D721Med (cell line): ENCODE measurements around the gene FANCC.
A peak's percentile ranks its signal among the peaks of the same experiment; 100 is the strongest.

Experiments
- DNase-seq: peaks from one replicate; pipeline ENCODE4 v3.0.0; 2011; ENCODE audit warnings: low spot score; ENCODE audit not compliant: insufficient read length
- FAIRE-seq: peaks from 2 replicates; lab custom pipeline; 2011; peaks lifted over from hg19 to GRCh38; lab: Jason Lieb, UNC
- TF ChIP-seq, protein P1 (sequence below): IDR thresholded peaks from 2 replicates; pipeline ENCODE4 v1.5.1; 2012; ENCODE audit warnings: mild to moderate bottlenecking, control low read depth; ENCODE audit not compliant: insufficient read depth; ENCODE audit errors: missing control alignments

FANCC gene

DNA sequence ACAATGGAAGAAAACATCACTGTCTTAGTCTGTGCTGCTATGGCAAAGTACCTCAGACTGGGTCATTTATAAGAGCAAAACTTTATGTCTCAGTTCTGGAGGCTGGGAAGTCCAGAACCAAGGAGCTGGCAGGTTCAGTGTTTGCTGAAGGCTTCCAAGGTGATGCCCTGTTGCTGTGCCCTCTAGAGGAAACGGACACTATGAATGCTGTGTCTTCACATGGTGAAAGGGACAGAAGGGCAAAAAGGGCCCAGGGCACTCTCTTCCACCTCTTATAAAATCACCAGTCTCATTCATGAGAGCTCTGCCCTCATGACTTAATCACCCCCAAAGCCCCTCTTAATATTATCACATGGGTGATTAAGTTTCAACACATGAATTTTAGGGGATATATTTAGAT, 143.5 kb downstream of the FANCC start:
- FAIRE-seq (no peak), DNase-seq (no peak)
- TF ChIP-seq, protein P1, sequence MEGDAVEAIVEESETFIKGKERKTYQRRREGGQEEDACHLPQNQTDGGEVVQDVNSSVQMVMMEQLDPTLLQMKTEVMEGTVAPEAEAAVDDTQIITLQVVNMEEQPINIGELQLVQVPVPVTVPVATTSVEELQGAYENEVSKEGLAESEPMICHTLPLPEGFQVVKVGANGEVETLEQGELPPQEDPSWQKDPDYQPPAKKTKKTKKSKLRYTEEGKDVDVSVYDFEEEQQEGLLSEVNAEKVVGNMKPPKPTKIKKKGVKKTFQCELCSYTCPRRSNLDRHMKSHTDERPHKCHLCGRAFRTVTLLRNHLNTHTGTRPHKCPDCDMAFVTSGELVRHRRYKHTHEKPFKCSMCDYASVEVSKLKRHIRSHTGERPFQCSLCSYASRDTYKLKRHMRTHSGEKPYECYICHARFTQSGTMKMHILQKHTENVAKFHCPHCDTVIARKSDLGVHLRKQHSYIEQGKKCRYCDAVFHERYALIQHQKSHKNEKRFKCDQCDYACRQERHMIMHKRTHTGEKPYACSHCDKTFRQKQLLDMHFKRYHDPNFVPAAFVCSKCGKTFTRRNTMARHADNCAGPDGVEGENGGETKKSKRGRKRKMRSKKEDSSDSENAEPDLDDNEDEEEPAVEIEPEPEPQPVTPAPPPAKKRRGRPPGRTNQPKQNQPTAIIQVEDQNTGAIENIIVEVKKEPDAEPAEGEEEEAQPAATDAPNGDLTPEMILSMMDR = no peak

- TF ChIP-seq, protein P1 = no peak
- FAIRE-seq = no peak
- no peak for DNase-seq
These were observed 145.9 kb downstream of the FANCC start for GRCh38 chr9:95171596-95171995.

DNA sequence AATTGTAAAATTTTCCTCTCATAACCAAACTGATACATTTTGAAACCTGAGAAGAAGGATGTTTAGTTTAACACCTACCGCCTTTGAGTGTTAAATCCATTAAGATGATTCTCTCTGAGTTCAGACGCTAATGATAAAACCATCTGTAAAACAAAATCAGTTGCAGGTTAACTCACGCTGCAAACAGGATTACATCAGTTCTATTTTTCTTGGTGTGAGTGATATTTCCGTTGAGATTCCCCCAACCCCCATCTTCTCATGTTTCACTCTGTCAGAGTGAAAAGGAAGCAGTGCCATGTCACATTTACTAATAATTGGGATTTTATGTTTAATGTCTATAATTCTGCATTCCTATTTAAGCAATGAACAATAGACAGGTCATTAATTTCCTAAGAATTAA, 146.5 kb downstream of the FANCC start:
- DNase-seq = no peak
- FAIRE-seq = peak; percentile 6
- TF ChIP-seq, protein P1 = no peak

GRCh38 chr9:95167998-95168397, 149.5 kb downstream of the FANCC start:
- peak; percentile 11 for FAIRE-seq
- DNase-seq = no peak
- TF ChIP-seq, protein P1 = peak; percentile 49

GRCh38 chr9:95165004-95165403, 152.5 kb downstream of the FANCC start:
- FAIRE-seq = no peak
- TF ChIP-seq, protein P1 = no peak

DNA sequence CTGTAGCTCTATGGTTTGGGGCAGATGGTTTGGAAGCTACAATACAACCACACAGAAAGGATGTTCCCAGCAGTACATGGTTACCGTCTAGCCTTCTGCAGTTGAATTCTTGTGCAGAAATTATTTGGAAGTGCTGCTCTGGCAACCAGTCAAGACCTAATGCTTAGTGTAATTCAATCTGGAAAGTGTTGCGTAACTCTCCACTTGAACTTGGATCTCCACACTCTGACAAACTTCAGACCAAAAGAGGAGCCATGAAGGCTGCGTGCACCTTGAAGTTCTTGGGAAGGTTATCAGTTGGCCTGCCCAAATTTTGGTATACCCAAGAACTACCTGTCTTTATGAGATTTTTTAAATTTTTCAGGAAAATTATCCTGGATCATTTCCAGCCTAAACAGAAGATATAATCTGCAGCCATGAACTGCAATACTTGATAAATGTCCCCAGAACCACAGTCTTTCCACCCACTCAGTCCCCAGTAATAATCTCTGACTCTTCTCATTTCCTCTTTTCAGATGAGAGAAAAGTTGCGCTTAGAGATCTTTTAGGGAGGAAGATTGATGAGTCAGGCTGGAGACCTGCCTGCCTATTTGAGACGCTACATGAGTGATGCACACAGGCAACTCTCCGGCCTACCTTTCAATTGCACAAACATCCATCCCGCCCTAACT, 159.9 kb downstream of the FANCC start:
- FAIRE-seq (no peak), DNase-seq (no peak)
- TF ChIP-seq, protein P1 = no peak

More at GRCh38 chr9:95165004-95165403, 152.5 kb downstream of the FANCC start:
- DNase-seq = no peak

DNA sequence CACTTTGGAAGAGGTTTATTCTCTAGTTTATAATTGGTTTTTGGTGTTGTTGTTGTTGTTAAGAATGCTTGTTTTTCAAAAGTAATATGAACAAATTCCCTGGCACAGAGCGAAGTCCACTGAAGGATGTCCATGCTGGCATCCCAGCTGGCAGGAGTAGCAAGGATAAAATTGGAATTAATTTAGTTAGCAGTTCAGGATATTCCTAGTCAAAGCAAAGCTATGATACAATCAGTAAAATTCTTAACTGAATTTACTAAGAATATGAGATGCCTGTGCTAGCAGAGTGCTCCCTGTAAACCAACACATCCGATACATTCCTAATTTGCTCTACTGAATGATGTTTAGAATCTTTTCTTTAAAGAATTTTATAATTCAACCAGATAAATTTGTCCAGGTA, 161.4 kb downstream of the FANCC start:
- FAIRE-seq = no peak
- TF ChIP-seq, protein P1 = no peak
- no peak for DNase-seq
